ENCODE measurements around the gene KASH5.

DNA sequence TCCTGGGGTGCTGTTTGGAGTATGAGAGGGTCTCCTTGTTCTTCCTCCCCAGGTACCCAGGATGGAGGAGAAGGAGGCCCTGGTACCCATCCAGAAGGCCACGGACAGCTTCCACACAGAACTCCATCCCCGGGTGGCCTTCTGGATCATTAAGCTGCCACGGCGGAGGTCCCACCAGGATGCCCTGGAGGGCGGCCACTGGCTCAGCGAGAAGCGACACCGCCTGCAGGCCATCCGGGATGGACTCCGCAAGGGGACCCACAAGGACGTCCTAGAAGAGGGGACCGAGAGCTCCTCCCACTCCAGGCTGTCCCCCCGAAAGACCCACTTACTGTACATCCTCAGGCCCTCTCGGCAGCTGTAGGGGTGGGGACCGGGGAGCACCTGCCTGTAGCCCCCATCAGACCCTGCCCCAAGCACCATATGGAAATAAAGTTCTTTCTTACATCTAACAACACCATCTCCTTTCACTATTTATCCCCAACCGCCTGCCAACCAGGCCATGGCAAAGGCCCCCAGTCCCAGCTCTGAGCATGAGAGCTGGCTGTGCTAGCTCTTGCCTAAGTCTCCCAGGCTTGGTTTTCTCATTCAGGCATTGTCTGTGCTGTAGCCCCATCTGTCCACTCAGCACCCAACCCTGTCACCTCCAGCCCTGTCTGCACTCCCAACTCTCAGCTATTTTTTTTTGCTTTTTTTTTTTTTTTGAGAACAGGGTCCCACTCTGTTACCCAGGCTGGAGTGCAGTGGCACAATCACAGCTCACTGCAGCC, 13.2 kb upstream of the KASH5 start:
- TF ChIP-seq, protein P1, sequence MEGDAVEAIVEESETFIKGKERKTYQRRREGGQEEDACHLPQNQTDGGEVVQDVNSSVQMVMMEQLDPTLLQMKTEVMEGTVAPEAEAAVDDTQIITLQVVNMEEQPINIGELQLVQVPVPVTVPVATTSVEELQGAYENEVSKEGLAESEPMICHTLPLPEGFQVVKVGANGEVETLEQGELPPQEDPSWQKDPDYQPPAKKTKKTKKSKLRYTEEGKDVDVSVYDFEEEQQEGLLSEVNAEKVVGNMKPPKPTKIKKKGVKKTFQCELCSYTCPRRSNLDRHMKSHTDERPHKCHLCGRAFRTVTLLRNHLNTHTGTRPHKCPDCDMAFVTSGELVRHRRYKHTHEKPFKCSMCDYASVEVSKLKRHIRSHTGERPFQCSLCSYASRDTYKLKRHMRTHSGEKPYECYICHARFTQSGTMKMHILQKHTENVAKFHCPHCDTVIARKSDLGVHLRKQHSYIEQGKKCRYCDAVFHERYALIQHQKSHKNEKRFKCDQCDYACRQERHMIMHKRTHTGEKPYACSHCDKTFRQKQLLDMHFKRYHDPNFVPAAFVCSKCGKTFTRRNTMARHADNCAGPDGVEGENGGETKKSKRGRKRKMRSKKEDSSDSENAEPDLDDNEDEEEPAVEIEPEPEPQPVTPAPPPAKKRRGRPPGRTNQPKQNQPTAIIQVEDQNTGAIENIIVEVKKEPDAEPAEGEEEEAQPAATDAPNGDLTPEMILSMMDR (IDR thresholded peaks at IDR 0.05; ENCODE audit: insufficient read depth, low read length) = no peak
- TF ChIP-seq, protein P2, sequence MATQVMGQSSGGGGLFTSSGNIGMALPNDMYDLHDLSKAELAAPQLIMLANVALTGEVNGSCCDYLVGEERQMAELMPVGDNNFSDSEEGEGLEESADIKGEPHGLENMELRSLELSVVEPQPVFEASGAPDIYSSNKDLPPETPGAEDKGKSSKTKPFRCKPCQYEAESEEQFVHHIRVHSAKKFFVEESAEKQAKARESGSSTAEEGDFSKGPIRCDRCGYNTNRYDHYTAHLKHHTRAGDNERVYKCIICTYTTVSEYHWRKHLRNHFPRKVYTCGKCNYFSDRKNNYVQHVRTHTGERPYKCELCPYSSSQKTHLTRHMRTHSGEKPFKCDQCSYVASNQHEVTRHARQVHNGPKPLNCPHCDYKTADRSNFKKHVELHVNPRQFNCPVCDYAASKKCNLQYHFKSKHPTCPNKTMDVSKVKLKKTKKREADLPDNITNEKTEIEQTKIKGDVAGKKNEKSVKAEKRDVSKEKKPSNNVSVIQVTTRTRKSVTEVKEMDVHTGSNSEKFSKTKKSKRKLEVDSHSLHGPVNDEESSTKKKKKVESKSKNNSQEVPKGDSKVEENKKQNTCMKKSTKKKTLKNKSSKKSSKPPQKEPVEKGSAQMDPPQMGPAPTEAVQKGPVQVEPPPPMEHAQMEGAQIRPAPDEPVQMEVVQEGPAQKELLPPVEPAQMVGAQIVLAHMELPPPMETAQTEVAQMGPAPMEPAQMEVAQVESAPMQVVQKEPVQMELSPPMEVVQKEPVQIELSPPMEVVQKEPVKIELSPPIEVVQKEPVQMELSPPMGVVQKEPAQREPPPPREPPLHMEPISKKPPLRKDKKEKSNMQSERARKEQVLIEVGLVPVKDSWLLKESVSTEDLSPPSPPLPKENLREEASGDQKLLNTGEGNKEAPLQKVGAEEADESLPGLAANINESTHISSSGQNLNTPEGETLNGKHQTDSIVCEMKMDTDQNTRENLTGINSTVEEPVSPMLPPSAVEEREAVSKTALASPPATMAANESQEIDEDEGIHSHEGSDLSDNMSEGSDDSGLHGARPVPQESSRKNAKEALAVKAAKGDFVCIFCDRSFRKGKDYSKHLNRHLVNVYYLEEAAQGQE (IDR thresholded peaks at IDR 0.05; ENCODE audit: insufficient replicate concordance, low read depth) = no peak
- TF ChIP-seq POLR2AphosphoS5 (IDR thresholded peaks at IDR 0.05; ENCODE audit: low read depth) (no peak), SPI1 (IDR thresholded peaks at IDR 0.05; ENCODE audit: borderline replicate concordance, low read depth) (no peak), GABPA (IDR thresholded peaks at IDR 0.05; ENCODE audit: low read depth) (no peak)
